Stimulated activated naive CD4-positive, alpha-beta T cell treated with Interleukin-2 at 50 U/mL for 16 hours (primary cell): ENCODE data around the gene TFPI2.
"Not testable (repeated sequence)": the region's sequence is repeated elsewhere in the genome, so short reads cannot be mapped to it uniquely, and the experiment has no call there.

Experiments used
- DNase-seq: peaks from one replicate; lab custom pipeline; 2025; lab: John Stamatoyannopoulos, UW

TFPI2 gene

GRCh38 chr7:93890464-93891068, at the start of gene TFPI2:
TSS of gene TFPI2 (minus strand) at chr7:93890753. CDS start at chr7:93890678, 75 bp downstream.
- DNase-seq = no peak

- DNase-seq = no peak
These were observed 47.7 kb upstream of the TFPI2 start for GRCh38 chr7:93938293-93938692.

GRCh38 chr7:93937818-93938217, 47.3 kb upstream of the TFPI2 start:
- DNase-seq = no peak

GRCh38 chr7:93935102-93935501, 44.5 kb upstream of the TFPI2 start:
- no peak for DNase-seq

- DNase-seq = no peak
These were observed 42.6 kb upstream of the TFPI2 start for GRCh38 chr7:93933156-93933555.

- no peak for DNase-seq
These were observed 41.1 kb upstream of the TFPI2 start for GRCh38 chr7:93931655-93932054.

- no peak for DNase-seq
These were observed 37.0 kb upstream of the TFPI2 start for GRCh38 chr7:93927585-93927984.

- no peak for DNase-seq
These were observed 36.2 kb upstream of the TFPI2 start for GRCh38 chr7:93926800-93927199.

- no peak for DNase-seq
These were observed 33.4 kb upstream of the TFPI2 start for GRCh38 chr7:93923942-93924341.

GRCh38 chr7:93923296-93923695, 32.7 kb upstream of the TFPI2 start:
- no peak for DNase-seq

- peak; percentile 8 for DNase-seq
These were observed 31.3 kb upstream of the TFPI2 start, which contains the start of gene GNG11 for GRCh38 chr7:93921607-93922566. TSS of gene GNG11 (plus strand) at chr7:93921735. CDS start at chr7:93922138, 403 bp downstream.

- no peak for DNase-seq
These were observed 30.6 kb upstream of the TFPI2 start for GRCh38 chr7:93921186-93921585.

- no peak for DNase-seq
These were observed 30.1 kb upstream of the TFPI2 start for GRCh38 chr7:93920496-93921182.

GRCh38 chr7:93916315-93916714, 25.8 kb upstream of the TFPI2 start:
- not testable (repeated sequence) for DNase-seq

GRCh38 chr7:93915888-93916287, 25.3 kb upstream of the TFPI2 start:
- DNase-seq = not testable (repeated sequence)

- DNase-seq = not testable (repeated sequence)
These were observed 24.8 kb upstream of the TFPI2 start for GRCh38 chr7:93915206-93915842.

- no peak for DNase-seq
These were observed 24.1 kb upstream of the TFPI2 start for GRCh38 chr7:93914581-93915066.

GRCh38 chr7:93913197-93913596, 22.6 kb upstream of the TFPI2 start:
- no peak for DNase-seq

- DNase-seq = not testable (repeated sequence)
These were observed 21.1 kb upstream of the TFPI2 start for GRCh38 chr7:93911661-93912060.

- DNase-seq = not testable (repeated sequence)
These were observed 20.7 kb upstream of the TFPI2 start for GRCh38 chr7:93911242-93911641.

- DNase-seq = no peak
These were observed 19.8 kb upstream of the TFPI2 start for GRCh38 chr7:93910076-93910994.
